Measurements from ENCODE around the gene MYOD1.
A peak's percentile ranks its signal among the peaks of the same experiment; 100 is the strongest.

The MYOD1 gene

GRCh38 chr11:17719028-17719937 is at the start of gene MYOD1:
Gene MYOD1, plus strand, starts transcription at chr11:17719571. Its CDS starts 212 bp downstream, at chr11:17719783.
- no peak for DNase-seq

- no peak for DNase-seq
Observed at GRCh38 chr11:17672469-17672868, 46.9 kb upstream of the MYOD1 start.

GRCh38 chr11:17673951-17674350 is 45.4 kb upstream of the MYOD1 start:
- DNase-seq: no peak

- DNase-seq: no peak
Observed at GRCh38 chr11:17682848-17683247, 36.5 kb upstream of the MYOD1 start.

- DNase-seq: peak; percentile 27
Observed at GRCh38 chr11:17683377-17684161, 35.8 kb upstream of the MYOD1 start.

- DNase-seq: no peak
Observed at GRCh38 chr11:17684550-17684949, 34.8 kb upstream of the MYOD1 start.

- DNase-seq: peak; percentile 17
Observed at GRCh38 chr11:17686231-17686980, 33.0 kb upstream of the MYOD1 start.

- DNase-seq: peak; percentile 11
Observed at GRCh38 chr11:17687946-17688670, 31.3 kb upstream of the MYOD1 start.

GRCh38 chr11:17691550-17691949 is 27.8 kb upstream of the MYOD1 start:
- DNase-seq: no peak

GRCh38 chr11:17691976-17692375 is 27.4 kb upstream of the MYOD1 start:
- no peak for DNase-seq

GRCh38 chr11:17692931-17693330 is 26.4 kb upstream of the MYOD1 start:
- no peak for DNase-seq

- DNase-seq: no peak
Observed at GRCh38 chr11:17693531-17693930, 25.8 kb upstream of the MYOD1 start.

- no peak for DNase-seq
Observed at GRCh38 chr11:17694494-17695110, 24.8 kb upstream of the MYOD1 start.

GRCh38 chr11:17695454-17696441 is 23.6 kb upstream of the MYOD1 start:
- DNase-seq: no peak

- DNase-seq: no peak
Observed at GRCh38 chr11:17696741-17697140, 22.6 kb upstream of the MYOD1 start.

- DNase-seq: no peak
Observed at GRCh38 chr11:17697175-17697949, 22.0 kb upstream of the MYOD1 start.

- peak; percentile 49 for DNase-seq
Observed at GRCh38 chr11:17699147-17700114, 19.9 kb upstream of the MYOD1 start.

- no peak for DNase-seq
Observed at GRCh38 chr11:17700991-17701390, 18.4 kb upstream of the MYOD1 start.

GRCh38 chr11:17702876-17703275 is 16.5 kb upstream of the MYOD1 start:
- no peak for DNase-seq

Data from fibroblast of upper back skin (primary cell).